HG02571 (cell line): ENCODE measurements around the gene TOMM7.
"Not testable (repeated sequence)": the region's sequence is repeated elsewhere in the genome, so short reads cannot be mapped to it uniquely, and the experiment has no call there.

Experiments
- ATAC-seq: cut with Tn5 transposase; IDR thresholded peaks from one replicate; pipeline ENCODE4 v1.9.1; 2021; ENCODE audit warnings: mild to moderate bottlenecking, moderate library complexity; ENCODE audit not compliant: unreplicated experiment

Gene TOMM7

GRCh38 chr7:22826593-22826992 lies 3.9 kb upstream of the TOMM7 start:
- no peak for ATAC-seq

- ATAC-seq, result no peak
These were observed 2.1 kb upstream of the TOMM7 start for GRCh38 chr7:22824760-22825159.

- no peak for ATAC-seq
These were observed 471 bp upstream of the TOMM7 start for GRCh38 chr7:22823142-22823497.

- ATAC-seq, result no peak
These were observed 755 bp downstream of the TOMM7 start for GRCh38 chr7:22821702-22822485.

- ATAC-seq, result no peak
These were observed 3.2 kb downstream of the TOMM7 start for GRCh38 chr7:22819476-22819875.

- ATAC-seq, result no peak
These were observed 8.1 kb downstream of the TOMM7 start for GRCh38 chr7:22814261-22815208.

- ATAC-seq, result no peak
These were observed 10.3 kb downstream of the TOMM7 start for GRCh38 chr7:22812353-22812752.

GRCh38 chr7:22811746-22812280 lies 10.8 kb downstream of the TOMM7 start:
- no peak for ATAC-seq

GRCh38 chr7:22810843-22811242 lies 11.8 kb downstream of the TOMM7 start:
- no peak for ATAC-seq

GRCh38 chr7:22809902-22810642 lies 12.6 kb downstream of the TOMM7 start:
- ATAC-seq, result no peak

GRCh38 chr7:22808140-22808539 lies 14.5 kb downstream of the TOMM7 start:
- no peak for ATAC-seq

GRCh38 chr7:22806752-22807151 lies 15.9 kb downstream of the TOMM7 start:
- no peak for ATAC-seq

- ATAC-seq, result no peak
These were observed 17.4 kb downstream of the TOMM7 start for GRCh38 chr7:22805227-22805626.

- not testable (repeated sequence) for ATAC-seq
These were observed 19.8 kb downstream of the TOMM7 start for GRCh38 chr7:22802831-22803230.

- no peak for ATAC-seq
These were observed 20.2 kb downstream of the TOMM7 start for GRCh38 chr7:22802426-22802825.

- ATAC-seq, result no peak
These were observed 20.7 kb downstream of the TOMM7 start for GRCh38 chr7:22801912-22802311.

- no peak for ATAC-seq
These were observed 23.0 kb downstream of the TOMM7 start for GRCh38 chr7:22799633-22800032.

GRCh38 chr7:22793593-22794462 lies 28.8 kb downstream of the TOMM7 start:
- ATAC-seq, result no peak

- no peak for ATAC-seq
These were observed 31.2 kb downstream of the TOMM7 start for GRCh38 chr7:22791204-22792158.
